GM12891 (cell line): ENCODE measurements around the gene PGPEP1.
A peak's percentile ranks its signal among the peaks of the same experiment; 100 is the strongest.

Experiments
- DNase-seq: peaks from one replicate; pipeline ENCODE4 v3.0.0; 2011; ENCODE audit warnings: low spot score; ENCODE audit not compliant: insufficient read length
- FAIRE-seq: peaks from 2 replicates; lab custom pipeline; 2011; peaks lifted over from hg19 to GRCh38; lab: Jason Lieb, UNC
- PAX5 ChIP-seq: IDR thresholded peaks from 2 replicates; pipeline ENCODE4 v1.6.1; 2011; ENCODE audit warnings: low read length, moderate library complexity, mild to moderate bottlenecking; ENCODE audit not compliant: insufficient read depth, severe bottlenecking
- POLR2A ChIP-seq: IDR thresholded peaks from 2 replicates; pipeline ENCODE4 v1.6.1; 2011; ENCODE audit warnings: low read depth, low read length, control low read depth
- POLR2AphosphoS5 ChIP-seq: IDR thresholded peaks from 2 replicates; pipeline ENCODE4 v1.6.1; 2011; ENCODE audit warnings: low read depth, low read length, control low read depth
- POU2F2 ChIP-seq: IDR thresholded peaks from 2 replicates; pipeline ENCODE4 v1.6.1; 2011; ENCODE audit warnings: low read depth, mild to moderate bottlenecking, control low read depth, low read length, moderate library complexity
- SPI1 ChIP-seq: IDR thresholded peaks from 2 replicates; pipeline ENCODE4 v1.6.1; 2011; ENCODE audit warnings: low read depth, low read length, control low read depth
- TAF1 ChIP-seq: IDR thresholded peaks from 2 replicates; pipeline ENCODE4 v1.6.1; 2011; ENCODE audit warnings: low read depth, low read length, control low read depth

Gene PGPEP1

GRCh38 chr19:18417250-18418028, 77.0 kb downstream of the PGPEP1 start:
- FAIRE-seq, result no peak

GRCh38 chr19:18418029-18418482, 77.7 kb downstream of the PGPEP1 start:
- FAIRE-seq (peak; percentile 81), DNase-seq (no peak)
- no peak for TF ChIP-seq PAX5
- no peak for TF ChIP-seq TAF1
- no peak for TF ChIP-seq POU2F2

More at GRCh38 chr19:18417250-18418028, 77.0 kb downstream of the PGPEP1 start:
- no peak for DNase-seq
- TF ChIP-seq POU2F2 (no peak), SPI1 (peak; percentile 34; the same call in 1 of the 2 replicates), TAF1 (no peak), POLR2AphosphoS5 (no peak)

- TF ChIP-seq POU2F2, result no peak
- TF ChIP-seq POLR2AphosphoS5, result no peak
- no peak for TF ChIP-seq POLR2A
- no peak for TF ChIP-seq TAF1
- no peak for TF ChIP-seq SPI1
- TF ChIP-seq PAX5, result no peak
- FAIRE-seq (no peak), DNase-seq (no peak)
Observed at GRCh38 chr19:18418483-18419194, 78.2 kb downstream of the PGPEP1 start.

- peak; percentile 88 for DNase-seq
- peak; percentile 89 for FAIRE-seq
- no peak for TF ChIP-seq POLR2AphosphoS5
Observed at GRCh38 chr19:18419195-18419698, 78.8 kb downstream of the PGPEP1 start, which contains the start of gene SSBP4. SSBP4 (plus strand) TSS chr19:18419398; CDS start chr19:18419649, 251 bp downstream.
